CD4-positive, alpha-beta T cell (primary cell): ENCODE results near the gene BLTP3B. TPM values are rescaled to one million over a fixed set of nuclear protein-coding genes. Genes with fewer than 3 reads are reported as not detected.

ENCODE experiments used
- ATAC-seq: fragments of 200-7000 bp; cut with Tn5 transposase; one replicate; pipeline ENCODE4 v1.10.0; 2022; ENCODE audit warnings: mild to moderate bottlenecking; ENCODE audit not compliant: poor library complexity
- CTCF ChIA-PET: fragments of 350-600 bp; sonication (Branson Sonifier 250); formaldehyde crosslinking; loops from one replicate; lab custom pipeline; 2021; ENCODE audit warnings: antibody characterized with exemption, inconsistent platforms; lab: Charles Lee
- POLR2A ChIA-PET: fragments of 350-600 bp; sonication (Branson Sonifier 250); formaldehyde crosslinking; loops from one replicate; lab custom pipeline; 2021; ENCODE audit warnings: antibody characterized with exemption, inconsistent platforms; lab: Charles Lee
- DNase-seq, 14 experiments: peaks; one replicate each; pipeline ENCODE4 v3.0.0-alpha.2; 2013 to 2020; ENCODE audit warnings: mixed read lengths in 2 of 14
- H3K27ac ChIP-seq, 2 donors: one replicate each; pipeline versions ENCODE4 v1.5.1 to v1.7.0; 2013; ENCODE audit warnings: low read length in 2 of 2, low read depth in 1 of 2, mild to moderate bottlenecking in 1 of 2
- H3K27me3 ChIP-seq, 2 experiments: 1 replicate in 1 of 2; 2 replicates in 1 of 2; pipeline versions ENCODE4 v1.6.1 to v1.7.0; 2013; ENCODE audit warnings: low read length in 2 of 2, control low read depth in 1 of 2, mild to moderate bottlenecking in 1 of 2, moderate library complexity in 1 of 2; ENCODE audit not compliant: insufficient read depth in 2 of 2, control insufficient read depth in 1 of 2
- H3K36me3 ChIP-seq: one replicate; pipeline ENCODE4 v1.6.1; 2013; ENCODE audit warnings: low read length, control low read depth; ENCODE audit not compliant: insufficient read depth
- H3K4me1 ChIP-seq: one replicate; pipeline ENCODE4 v1.6.1; 2013; ENCODE audit warnings: low read length, control low read depth; ENCODE audit not compliant: insufficient read depth
- H3K4me3 ChIP-seq: one replicate; pipeline ENCODE4 v1.5.1; 2013; ENCODE audit warnings: mild to moderate bottlenecking, low read length, moderate library complexity
- H3K9me3 ChIP-seq, 2 experiments: 1 replicate in 1 of 2; 2 replicates in 1 of 2; pipeline versions ENCODE4 v1.6.1 to v1.7.0; 2013; ENCODE audit warnings: low read length in 2 of 2, mild to moderate bottlenecking in 2 of 2, control low read depth in 1 of 2, moderate library complexity in 1 of 2; ENCODE audit not compliant: control insufficient read depth in 1 of 2, insufficient read depth in 1 of 2
- H3K27ac Mint-ChIP-seq: one replicate; pipeline ENCODE4 v1.8.0; 2020; ENCODE audit warnings: mixed read lengths
- H3K27me3 Mint-ChIP-seq: one replicate; pipeline ENCODE4 v1.8.0; 2021; ENCODE audit warnings: mixed read lengths
- H3K36me3 Mint-ChIP-seq: one replicate; pipeline ENCODE4 v1.8.0; 2021; ENCODE audit warnings: low read depth, mixed read lengths
- H3K4me1 Mint-ChIP-seq: one replicate; pipeline ENCODE4 v1.8.0; 2021; ENCODE audit warnings: low read depth, mixed read lengths
- H3K4me3 Mint-ChIP-seq: one replicate; pipeline ENCODE4 v1.8.0; 2020; ENCODE audit warnings: mild to moderate bottlenecking, mixed read lengths
- H3K9me3 Mint-ChIP-seq: one replicate; pipeline ENCODE4 v1.8.0; 2020; ENCODE audit warnings: mixed read lengths
- CTCF ChIP-seq: fragments of 200-600 bp; IDR thresholded peaks from one replicate; pipeline ENCODE4 v1.8.0; 2022; ENCODE audit warnings: antibody characterized with exemption, mild to moderate bottlenecking
- intact Hi-C, 2 experiments: fragments of 100-400 bp; cut with DNase I in 1 of 2; cut with micrococcal nuclease in 1 of 2; formaldehyde crosslinking; loops; one replicate each; pipeline versions ENCODE4 v1.15.1 to v1.9.0; 2023 to 2025; cut with DNase I, micrococcal nuclease
- total RNA-seq, 174 experiments: library from RNA in 2 of 174; stranded (reverse) in 2 of 174; gene quantifications; one replicate each; pipeline ENCODE4 v1.2.3 and lab custom pipeline; 2021 to 2026

The BLTP3B gene
- total RNA-seq, 2 experiments from 2014 or later: 23.0 to 23.4 TPM

GRCh38 chr12:100187857-100188519 is 45.3 kb upstream of the BLTP3B start:
- DNase-seq: no peak
- POLR2A ChIA-PET: no interaction called here

GRCh38 chr12:100187068-100187467 is 44.4 kb upstream of the BLTP3B start:
- H3K4me3 Mint-ChIP-seq: no peak overlapping the region
- TF ChIP-seq CTCF: no peak
- no peak for ATAC-seq
- H3K36me3 Mint-ChIP-seq: peaks cover 45% of the 10 kb centered on the region
- H3K36me3 ChIP-seq: peaks cover 3% of the 10 kb centered on the region
- no peak for DNase-seq
- H3K4me1 ChIP-seq: no peaks in the 10 kb centered on the region
- no peak overlapping the region for H3K27ac Mint-ChIP-seq
- no peaks in the 10 kb centered on the region for H3K9me3 Mint-ChIP-seq
- no peaks in the 10 kb centered on the region for H3K4me1 Mint-ChIP-seq
- no peak overlapping the region for H3K4me3 ChIP-seq
- H3K27me3 ChIP-seq: no peaks in the 10 kb centered on the region
- ChIA-PET POLR2A (no interaction called here), CTCF (no interaction called here)
- H3K27ac ChIP-seq: no peak overlapping the region
- H3K9me3 ChIP-seq: peaks cover 0 to 5% of the 10 kb centered on the region in 2 experiments
- intact Hi-C loops: no loop called here
- no peaks in the 10 kb centered on the region for H3K27me3 Mint-ChIP-seq

More at GRCh38 chr12:100187857-100188519, 45.3 kb upstream of the BLTP3B start:
- intact Hi-C loops: no loop called here
- CTCF ChIA-PET: no interaction called here
- no peak overlapping the region for H3K4me3 Mint-ChIP-seq
- no peak for ATAC-seq
- no peaks in the 10 kb centered on the region for H3K4me1 Mint-ChIP-seq
- no peaks in the 10 kb centered on the region for H3K9me3 Mint-ChIP-seq
- H3K36me3 ChIP-seq: peaks cover 3% of the 10 kb centered on the region
- no peak overlapping the region for H3K4me3 ChIP-seq
- no peak overlapping the region for H3K27ac Mint-ChIP-seq
- H3K27ac ChIP-seq: no peak overlapping the region
- H3K27me3 ChIP-seq: no peaks in the 10 kb centered on the region
- H3K4me1 ChIP-seq: no peaks in the 10 kb centered on the region
- peaks cover 0 to 5% of the 10 kb centered on the region in 2 experiments for H3K9me3 ChIP-seq
- peaks cover 55% of the 10 kb centered on the region for H3K36me3 Mint-ChIP-seq
- no peaks in the 10 kb centered on the region for H3K27me3 Mint-ChIP-seq
- TF ChIP-seq CTCF: no peak

GRCh38 chr12:100186071-100186470 is 43.4 kb upstream of the BLTP3B start:
- H3K9me3 ChIP-seq: peaks cover 0 to 5% of the 10 kb centered on the region in 2 experiments
- no peak overlapping the region for H3K27ac Mint-ChIP-seq
- no peak overlapping the region for H3K27ac ChIP-seq
- H3K36me3 Mint-ChIP-seq: peaks cover 38% of the 10 kb centered on the region
- H3K9me3 Mint-ChIP-seq: no peaks in the 10 kb centered on the region
- peaks cover 3% of the 10 kb centered on the region for H3K36me3 ChIP-seq
- no peaks in the 10 kb centered on the region for H3K4me1 ChIP-seq
- no peak overlapping the region for H3K4me3 Mint-ChIP-seq
- H3K27me3 ChIP-seq: no peaks in the 10 kb centered on the region
- ATAC-seq: no peak
- no peak for DNase-seq
- TF ChIP-seq CTCF: no peak
- H3K4me1 Mint-ChIP-seq: no peaks in the 10 kb centered on the region
- CTCF ChIA-PET: interaction anchor here (0.5 to 1.4 kb wide), 2 partner anchors 11 to 16 kb away, joined by 3 to 6 read pairs; no protein-coding TSS in a partner anchor
- no peaks in the 10 kb centered on the region for H3K27me3 Mint-ChIP-seq
- intact Hi-C loops: no loop called here
- no peak overlapping the region for H3K4me3 ChIP-seq
- POLR2A ChIA-PET: no interaction called here
